ENCODE data around the gene ZBTB8A. TPM values are rescaled to one million over a fixed set of nuclear protein-coding genes. Genes with fewer than 3 reads are reported as not detected.

Gene ZBTB8A
- 3.0 and 3.9 TPM in 2 replicates for total RNA-seq

DNA sequence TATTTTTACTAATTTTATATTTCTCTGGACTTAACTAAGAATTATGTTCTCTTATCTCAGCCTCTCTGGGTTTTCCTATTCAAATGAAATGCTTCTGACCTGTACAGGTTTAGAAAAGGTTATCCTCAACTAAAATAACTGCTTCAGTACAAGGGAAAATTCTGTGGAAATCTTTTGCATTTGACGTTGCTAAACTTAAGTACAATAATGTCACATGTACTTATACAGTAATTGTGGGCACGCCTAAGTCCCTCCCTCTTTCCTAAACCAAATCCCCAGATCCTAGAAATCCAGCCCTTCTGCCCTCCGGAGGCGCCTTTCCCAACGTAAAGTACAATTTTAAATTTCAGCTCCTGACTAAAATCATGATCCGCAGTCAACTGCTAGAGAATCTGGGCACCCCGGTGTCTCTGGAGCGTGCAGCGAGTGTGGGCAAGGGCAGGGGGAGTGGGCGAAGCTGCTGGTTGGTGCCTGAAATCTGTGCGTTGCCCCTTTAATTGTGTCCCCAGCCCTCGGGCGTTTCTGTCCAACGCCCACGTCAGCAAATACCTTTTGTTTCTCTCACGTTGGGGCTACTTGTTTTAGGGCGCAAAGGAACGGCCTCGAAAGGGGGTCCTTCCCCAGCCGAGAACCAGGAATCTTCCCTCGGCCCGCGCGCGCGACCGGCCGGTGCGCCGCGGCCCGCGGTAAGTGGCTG lies at the start of gene ZBTB8A:
ZBTB8A (plus strand) TSS at position 541 of the 697 bp plus-strand sequence. CDS start 53,505 bp downstream, outside the sequence.

DNA sequence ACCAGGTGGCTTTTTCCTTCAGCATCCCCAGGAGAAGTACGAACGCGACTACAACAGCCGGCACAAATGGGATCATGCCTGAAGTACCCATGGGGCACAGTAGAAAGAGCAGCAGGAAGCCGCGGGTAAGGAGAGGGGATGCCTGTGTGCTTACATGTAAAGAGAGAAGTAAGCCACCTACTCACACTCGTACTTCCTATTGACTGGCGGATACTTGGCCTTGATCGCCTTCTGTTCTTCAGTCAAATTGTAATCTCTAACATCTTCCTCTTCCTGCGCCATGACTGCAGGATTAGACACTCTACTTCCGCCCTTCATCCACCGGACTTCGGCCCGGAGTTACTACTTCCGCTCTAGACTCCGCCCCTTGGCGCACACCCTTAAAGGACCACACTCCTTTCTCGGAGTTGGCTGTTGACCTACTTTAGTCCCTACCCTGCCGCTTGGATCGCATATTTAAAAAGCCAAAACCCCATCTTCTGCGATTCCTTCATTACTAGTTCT lies 111.1 kb downstream of the ZBTB8A start, which contains the start of gene ZBTB8OS:
ZBTB8OS (minus strand) TSS at position 303 of the 504 bp plus-strand sequence; CDS start at position 282, 21 bp downstream.

DNA sequence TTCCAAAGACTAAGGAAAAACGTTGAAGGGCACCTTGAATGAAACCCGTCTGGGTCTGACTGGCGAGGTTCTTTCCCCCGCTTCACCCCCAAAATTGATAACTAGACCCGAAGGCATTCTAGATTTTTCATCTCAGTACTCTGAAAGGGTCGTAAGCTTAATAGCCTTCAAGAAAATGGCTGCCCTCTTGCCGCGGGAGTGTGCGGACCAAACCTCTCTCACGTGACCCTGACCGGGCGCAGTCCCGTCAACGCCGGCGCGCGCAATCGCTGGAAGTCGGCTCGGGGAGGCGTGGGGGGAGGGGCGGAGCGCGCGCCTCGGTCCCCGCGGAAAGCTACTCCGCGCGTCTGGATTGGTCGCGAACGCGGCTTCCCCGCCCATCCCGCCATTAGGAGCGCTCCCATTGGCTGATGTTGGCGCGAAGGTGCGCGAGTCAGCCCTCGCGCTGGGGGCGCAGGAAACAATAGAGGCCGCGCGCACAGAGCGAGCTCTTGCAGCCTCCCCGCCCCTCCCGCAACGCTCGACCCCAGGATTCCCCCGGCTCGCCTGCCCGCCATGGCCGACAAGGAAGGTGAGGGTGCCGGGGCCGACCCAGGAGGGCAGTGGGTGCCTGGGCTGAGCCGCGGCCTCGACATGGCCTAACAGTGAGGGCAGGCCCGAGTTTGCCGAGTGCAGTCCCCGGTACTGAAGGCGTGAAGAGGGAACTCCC lies 111.7 kb downstream of the ZBTB8A start, which contains the start of gene RBBP4:
RBBP4 (plus strand) TSS at position 457 of the 709 bp plus-strand sequence; CDS start at position 556, 99 bp downstream.

Other genes starting within 250 kb of the ZBTB8A start
- 53.1 and 56.5 TPM in 2 replicates for gene HDAC1, start 247.3 kb upstream of the ZBTB8A start, total RNA-seq
- 94.5 and 103 TPM in 2 replicates for gene MARCKSL1, start 203.2 kb upstream of the ZBTB8A start, total RNA-seq
- 1.0 and 1.9 TPM in 2 replicates for gene FAM229A, start 176.9 kb upstream of the ZBTB8A start, total RNA-seq
- gene TSSK3, start 176.9 kb upstream of the ZBTB8A start, total RNA-seq, result under 0.01 TPM in 1 of 2 replicates, not detected in the other
- gene BSDC1, start 145.0 kb upstream of the ZBTB8A start, total RNA-seq, result 45.6 and 53.1 TPM in 2 replicates
- gene ZBTB8B, start 74.4 kb upstream of the ZBTB8A start, total RNA-seq, result not detected in 2 replicates
- 27.7 and 27.8 TPM in 2 replicates for gene ZBTB8OS, start 111.1 kb downstream of the ZBTB8A start, total RNA-seq
- 122 and 151 TPM in 2 replicates for gene RBBP4, start 111.8 kb downstream of the ZBTB8A start, total RNA-seq
- gene SYNC, start 163.3 kb downstream of the ZBTB8A start, total RNA-seq, result 10.6 and 15.8 TPM in 2 replicates